PFSK-1 (cell line): ENCODE results near the gene ATP6V1A.

Source experiments
- FOXP2 ChIP-seq: optimal IDR thresholded peaks from 2 replicates; pipeline ENCODE3; 2011; ENCODE audit warnings: borderline replicate concordance, control low read depth, inconsistent platforms; ENCODE audit not compliant: insufficient read depth; ENCODE audit errors: extremely low read length, extremely low read depth
- POLR2AphosphoS5 ChIP-seq: IDR thresholded peaks from 2 replicates; pipeline ENCODE4 v1.6.1; 2012; ENCODE audit warnings: low read depth, mild to moderate bottlenecking, control low read depth, low read length, moderate library complexity
- REST ChIP-seq, 2 experiments: IDR thresholded peaks; 2 replicates each; pipeline versions ENCODE4 v1.6.1 to v1.8.0; 2011 to 2012; ENCODE audit warnings: low read depth in 2 of 2, low read length in 2 of 2, control low read depth in 1 of 2, inconsistent platforms in 1 of 2, mild to moderate bottlenecking in 1 of 2, moderate library complexity in 1 of 2; ENCODE audit not compliant: insufficient read depth in 1 of 2
- SIN3A ChIP-seq: IDR thresholded peaks from 2 replicates; pipeline ENCODE4 v1.6.1; 2012; ENCODE audit warnings: mild to moderate bottlenecking, low read length, moderate library complexity, borderline replicate concordance; ENCODE audit not compliant: insufficient read depth
- TAF1 ChIP-seq: IDR thresholded peaks from 2 replicates; pipeline ENCODE4 v1.6.1; 2012; ENCODE audit warnings: low read length, control low read depth, borderline replicate concordance; ENCODE audit not compliant: insufficient read depth

Gene ATP6V1A

GRCh38 chr3:113844622-113845222, 97.9 kb downstream of the ATP6V1A start:
- TF ChIP-seq REST (IDR thresholded peaks at IDR 0.05; ENCODE audit: insufficient read depth in 1 of 2, low read depth in 2 of 2, low read length in 2 of 2) (no peak), FOXP2 (no peak), SIN3A (no peak), TAF1 (no peak), POLR2AphosphoS5 (no peak)

GRCh38 chr3:113847247-113847646, 100.4 kb downstream of the ATP6V1A start:
- TF ChIP-seq REST (IDR thresholded peaks at IDR 0.05; ENCODE audit: insufficient read depth in 1 of 2, low read depth in 2 of 2, low read length in 2 of 2) (no peak), POLR2AphosphoS5 (no peak), TAF1 (no peak), SIN3A (no peak), FOXP2 (no peak)

- TF ChIP-seq SIN3A = no peak
- no peak for TF ChIP-seq REST (IDR thresholded peaks at IDR 0.05; ENCODE audit: insufficient read depth in 1 of 2, low read depth in 2 of 2, low read length in 2 of 2)
- TF ChIP-seq POLR2AphosphoS5 = no peak
- TF ChIP-seq TAF1 = no peak
These were observed 101.0 kb downstream of the ATP6V1A start for GRCh38 chr3:113847664-113848461.

GRCh38 chr3:113852506-113852905, 105.7 kb downstream of the ATP6V1A start:
- TF ChIP-seq REST (IDR thresholded peaks at IDR 0.05; ENCODE audit: insufficient read depth in 1 of 2, low read depth in 2 of 2, low read length in 2 of 2) = no peak
- no peak for TF ChIP-seq TAF1
- TF ChIP-seq SIN3A = no peak
- no peak for TF ChIP-seq FOXP2
- no peak for TF ChIP-seq POLR2AphosphoS5
